Medulla oblongata (tissue), 1 donor: ENCODE measurements around the gene RPS18.
"Not testable (repeated sequence)": the region's sequence is repeated elsewhere in the genome, so short reads cannot be mapped to it uniquely, and the experiment has no call there.

Experiments
- DNase-seq: peaks from one replicate; pipeline ENCODE4 v3.0.0-alpha.2; 2015; ENCODE audit errors: extremely low spot score

RPS18 gene

DNA sequence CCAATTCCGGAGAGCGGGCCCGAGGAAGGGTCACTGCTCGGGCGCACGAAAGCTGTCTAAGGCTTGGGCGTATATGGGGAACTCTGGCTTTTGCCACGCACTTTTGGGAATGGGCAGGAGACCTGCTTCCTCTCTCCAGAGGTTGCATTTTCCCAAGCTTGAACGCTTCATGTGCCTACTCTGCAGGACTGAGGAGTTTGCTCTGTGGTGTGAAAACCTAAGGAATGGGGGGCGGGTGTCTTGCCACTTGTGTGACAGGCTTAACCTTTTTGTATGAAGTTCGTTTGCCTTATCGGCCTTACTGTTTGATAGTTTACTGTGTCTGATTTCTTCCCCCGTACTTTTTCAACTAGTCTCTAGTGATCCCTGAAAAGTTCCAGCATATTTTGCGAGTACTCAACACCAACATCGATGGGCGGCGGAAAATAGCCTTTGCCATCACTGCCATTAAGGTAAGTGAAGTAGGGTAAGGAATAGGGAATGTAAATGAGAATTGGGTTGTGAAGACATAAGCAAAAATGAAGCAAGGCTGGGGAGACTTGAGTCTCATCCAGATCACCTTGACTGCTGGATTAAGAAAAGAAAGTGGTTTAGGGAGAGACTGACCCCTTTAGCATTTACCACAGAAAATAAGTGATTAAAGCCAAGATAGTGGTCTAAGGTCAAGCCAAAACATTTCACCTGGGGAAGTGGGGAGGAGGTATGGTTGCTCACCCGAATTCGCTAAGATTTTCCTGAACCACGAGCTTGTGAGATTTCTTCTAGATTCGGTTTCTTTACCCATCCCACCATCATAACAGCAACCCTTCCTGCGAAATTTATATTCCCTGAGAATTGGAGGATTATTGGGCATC lies 627 bp downstream of the RPS18 start:
- no peak for DNase-seq

- DNase-seq = no peak
Measured at GRCh38 chr6:33273129-33273923, 1.5 kb downstream of the RPS18 start.

- DNase-seq = no peak
Measured at GRCh38 chr6:33273924-33274902, 2.3 kb downstream of the RPS18 start.

DNA sequence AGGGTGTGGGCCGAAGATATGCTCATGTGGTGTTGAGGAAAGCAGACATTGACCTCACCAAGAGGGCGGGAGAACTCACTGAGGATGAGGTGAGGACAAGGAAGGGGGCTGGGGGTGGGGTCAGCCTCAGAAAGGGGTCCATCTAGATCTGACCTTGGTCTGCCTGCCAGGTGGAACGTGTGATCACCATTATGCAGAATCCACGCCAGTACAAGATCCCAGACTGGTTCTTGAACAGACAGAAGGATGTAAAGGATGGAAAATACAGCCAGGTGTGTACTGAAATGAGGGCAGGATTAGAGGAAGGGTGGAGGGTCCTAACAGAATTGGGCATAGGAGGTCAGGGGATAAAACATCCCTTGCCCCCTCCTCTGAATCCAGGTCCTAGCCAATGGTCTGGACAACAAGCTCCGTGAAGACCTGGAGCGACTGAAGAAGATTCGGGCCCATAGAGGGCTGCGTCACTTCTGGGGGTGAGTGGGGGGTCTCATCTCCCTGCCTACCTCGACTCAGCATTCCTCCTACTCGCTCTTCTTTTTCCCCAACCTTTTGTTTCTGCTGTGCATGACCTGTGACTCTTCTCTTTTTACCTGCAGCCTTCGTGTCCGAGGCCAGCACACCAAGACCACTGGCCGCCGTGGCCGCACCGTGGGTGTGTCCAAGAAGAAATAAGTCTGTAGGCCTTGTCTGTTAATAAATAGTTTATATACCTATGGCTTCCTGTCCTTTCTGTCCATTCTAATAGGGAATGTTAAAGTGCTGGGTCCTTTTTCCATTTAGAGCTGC lies 4.1 kb downstream of the RPS18 start:
- DNase-seq = not testable (repeated sequence)

- no peak for DNase-seq
Measured at GRCh38 chr6:33276581-33276863, 4.6 kb downstream of the RPS18 start.

DNA sequence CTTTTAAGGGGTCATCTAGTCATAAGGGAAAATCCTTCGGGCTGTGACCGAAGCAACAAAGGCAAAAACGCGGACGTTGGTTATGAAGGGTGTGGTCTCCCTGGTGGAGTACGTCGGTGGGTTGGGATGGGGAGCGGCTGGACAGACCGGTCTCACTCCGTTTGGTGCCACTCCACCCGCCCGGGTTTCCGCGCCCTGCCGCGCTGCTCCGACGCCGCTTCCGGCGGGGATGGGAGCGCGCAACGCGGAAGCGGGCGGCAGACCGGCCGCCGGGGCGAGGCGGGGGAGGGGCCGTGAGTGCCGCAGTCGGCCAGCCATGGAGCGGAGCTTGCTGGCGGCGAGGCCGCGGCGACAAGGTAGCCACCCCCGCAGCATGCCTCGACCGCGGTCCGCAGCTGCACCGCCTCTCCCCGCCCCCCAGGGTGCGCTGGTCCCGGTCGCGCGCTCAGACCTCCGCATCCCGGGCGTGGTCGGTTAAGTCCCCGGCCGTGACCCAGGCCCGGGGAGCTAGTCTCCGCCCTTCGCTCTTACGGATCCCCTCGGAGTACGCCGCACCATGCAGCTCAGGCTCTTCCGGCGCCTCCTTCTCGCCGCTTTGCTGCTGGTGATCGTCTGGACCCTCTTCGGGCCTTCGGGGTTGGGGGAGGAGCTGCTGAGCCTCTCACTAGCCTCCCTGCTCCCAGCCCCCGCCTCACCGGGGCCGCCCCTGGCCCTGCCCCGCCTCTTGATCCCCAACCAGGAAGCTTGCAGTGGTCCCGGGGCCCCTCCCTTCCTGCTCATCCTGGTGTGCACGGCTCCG lies 5.2 kb downstream of the RPS18 start, which contains the start of gene B3GALT4:
B3GALT4 (plus strand) TSS at position 260 of the 799 bp plus-strand sequence; CDS start at position 557, 297 bp downstream.
- DNase-seq = peak; percentile 38

- no peak for DNase-seq
Measured at GRCh38 chr6:33277663-33278391, 6.0 kb downstream of the RPS18 start.

GRCh38 chr6:33278392-33278741 lies 6.5 kb downstream of the RPS18 start:
- DNase-seq = no peak

DNA sequence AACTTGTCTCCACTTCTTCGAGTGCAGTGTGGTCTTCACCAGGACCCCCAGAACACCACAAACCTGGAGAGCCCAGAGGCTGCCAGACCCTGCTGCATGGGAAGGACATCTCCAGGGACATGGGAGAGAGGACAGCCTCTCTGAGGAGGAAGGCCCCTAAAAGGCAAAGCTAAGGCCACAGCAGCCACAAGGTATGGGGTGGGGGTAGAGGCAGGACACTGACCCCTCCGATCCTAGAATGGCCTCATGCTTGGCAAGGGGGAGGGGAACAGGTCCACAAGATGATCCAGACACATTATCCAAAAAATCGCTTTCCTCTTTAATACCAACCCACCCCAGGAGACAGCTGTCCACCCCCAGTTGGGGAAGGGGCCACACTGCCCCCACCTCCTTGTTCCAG lies 6.9 kb downstream of the RPS18 start:
- DNase-seq = no peak

DNA sequence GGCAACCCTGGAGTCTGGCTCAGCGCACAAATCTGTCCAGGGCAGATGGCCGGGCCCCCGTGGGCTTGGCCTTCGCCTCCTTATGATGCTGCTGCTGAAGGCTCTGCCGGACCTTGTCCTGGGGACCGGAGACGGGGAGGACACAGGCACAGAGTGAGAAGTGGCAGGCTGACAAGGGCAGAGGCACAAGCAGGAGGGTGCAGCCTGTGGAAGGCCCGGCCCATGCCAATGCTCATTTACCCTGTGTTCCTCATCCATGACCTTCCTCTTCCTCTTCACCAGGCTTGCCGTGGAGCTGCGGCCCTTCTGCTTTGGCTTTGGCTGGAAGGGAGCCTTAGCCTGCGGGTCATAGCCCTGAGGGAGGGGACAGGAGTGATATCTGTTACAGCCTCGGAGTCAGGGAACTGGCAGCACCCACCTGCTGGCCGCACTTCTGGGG lies 7.4 kb downstream of the RPS18 start:
- DNase-seq = no peak

- DNase-seq = no peak
Measured at GRCh38 chr6:33279971-33280511, 8.2 kb downstream of the RPS18 start.

DNA sequence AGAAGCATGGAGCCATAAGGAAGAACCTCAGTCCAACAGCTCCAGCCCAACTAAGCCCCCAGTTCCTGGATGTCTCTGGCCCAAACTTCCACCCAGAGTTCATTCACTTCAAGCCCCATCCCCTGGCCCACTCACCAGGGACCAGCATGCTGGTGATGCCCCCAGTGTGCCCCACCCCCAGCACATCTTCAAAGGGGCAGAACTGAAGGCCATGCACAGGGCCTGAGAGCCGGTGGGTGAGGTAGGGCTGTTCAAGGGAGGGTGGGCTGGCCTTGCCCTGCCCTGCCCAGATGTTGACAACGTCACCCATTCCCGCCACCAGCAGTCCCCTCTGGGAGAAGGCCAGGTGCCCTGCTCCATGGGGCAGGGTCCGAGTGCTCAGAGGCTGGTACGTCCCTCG lies 8.7 kb downstream of the RPS18 start:
- no peak for DNase-seq

DNA sequence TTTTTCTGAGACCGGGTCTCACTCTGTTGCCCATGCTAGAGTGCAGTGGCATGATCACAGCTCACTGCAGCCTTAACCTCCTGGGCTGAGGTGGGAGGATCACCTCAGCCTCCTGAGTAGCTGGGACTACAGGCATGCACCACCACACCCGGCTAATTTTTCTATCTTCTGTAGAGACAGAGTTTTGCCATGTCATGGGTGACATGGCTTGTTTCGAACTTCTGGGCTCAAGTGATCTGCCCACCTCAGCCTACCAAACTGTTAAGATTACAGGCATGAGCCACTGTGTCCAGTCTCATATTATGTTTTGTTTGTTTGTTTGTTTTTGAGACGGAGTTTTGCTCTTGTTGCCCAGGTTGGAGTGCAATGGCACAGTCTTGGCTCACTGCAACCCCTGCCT lies 13.3 kb downstream of the RPS18 start:
- not testable (repeated sequence) for DNase-seq

- no peak for DNase-seq
Measured at GRCh38 chr6:33286946-33287914, 15.4 kb downstream of the RPS18 start.

DNA sequence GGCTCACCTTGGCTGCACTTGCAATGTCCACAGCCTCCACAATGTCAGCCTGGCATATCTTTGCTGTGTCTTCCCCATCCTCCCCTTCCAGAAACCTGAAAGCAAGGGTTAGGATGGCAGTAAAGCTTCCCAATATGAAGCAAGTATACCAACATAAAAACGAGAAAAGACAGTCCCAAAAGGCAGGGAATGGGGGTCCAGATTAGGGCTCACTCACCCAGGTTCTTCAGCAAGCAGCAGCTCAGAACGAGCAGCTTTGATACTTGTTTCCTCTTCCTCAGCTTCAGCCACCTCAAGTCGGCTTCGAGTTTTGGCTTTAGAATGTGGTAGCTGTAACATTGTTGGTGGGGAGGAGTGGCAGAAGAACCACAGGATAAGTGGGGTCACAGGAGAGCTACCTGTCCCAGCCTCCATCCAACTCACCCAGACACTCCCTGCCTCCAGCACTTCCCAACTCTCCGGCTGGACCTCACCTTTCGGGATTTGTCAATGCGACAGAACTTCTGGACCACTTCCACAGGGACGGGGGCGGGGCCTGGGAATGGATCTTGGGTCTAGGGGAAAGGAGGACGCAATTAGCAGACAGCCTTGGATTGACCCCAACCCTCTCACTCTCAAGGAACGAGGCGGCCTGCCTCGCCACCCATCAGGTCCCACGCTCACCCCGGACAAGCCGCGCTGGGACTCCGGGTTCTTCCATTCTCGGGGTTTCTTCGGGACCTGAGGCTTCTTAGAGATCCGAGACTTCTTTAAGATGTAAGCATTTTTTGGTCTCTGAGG lies 16.5 kb downstream of the RPS18 start:
- DNase-seq = no peak

DNA sequence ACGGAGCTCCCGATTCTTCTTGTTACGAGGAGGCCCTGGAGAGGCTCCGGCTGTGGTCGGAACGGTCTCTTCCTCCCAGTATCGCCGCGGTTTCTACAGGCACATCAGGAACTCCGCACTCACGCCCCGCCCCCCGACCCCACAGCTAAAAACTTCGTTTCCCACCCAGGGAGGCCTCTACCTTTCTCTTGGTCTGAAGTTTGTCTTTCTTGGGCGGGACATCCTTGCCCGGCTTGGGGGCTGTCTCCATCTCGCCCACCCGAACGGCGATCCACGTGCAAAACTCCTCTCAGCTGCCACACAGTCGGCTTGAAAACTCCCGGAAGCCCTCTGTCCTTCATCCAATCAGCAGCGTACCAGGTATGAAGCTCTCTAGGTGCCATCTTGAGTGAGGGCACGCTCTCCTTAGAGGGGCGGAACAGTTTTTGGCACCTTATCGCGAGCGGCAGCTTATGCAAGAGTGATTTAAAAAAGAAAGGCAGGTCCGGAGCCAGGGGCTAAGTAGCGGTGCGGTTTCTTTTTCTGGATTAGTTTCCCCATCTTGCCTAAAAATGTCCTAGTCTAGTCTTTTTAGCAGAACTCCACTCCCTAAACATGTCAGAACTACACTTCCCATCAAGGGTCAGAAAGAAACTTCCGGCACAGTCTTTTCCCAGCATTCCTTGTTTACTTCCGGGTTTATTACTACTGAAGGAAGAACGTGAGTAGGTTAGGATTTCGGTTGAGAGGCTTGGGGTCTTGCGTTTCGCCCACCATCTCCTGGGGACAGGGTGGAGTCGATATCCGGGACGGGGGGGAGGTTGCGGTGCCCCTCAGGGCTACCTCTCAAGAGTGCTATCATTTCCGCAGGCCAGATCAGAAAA lies 17.3 kb downstream of the RPS18 start, which contains the start of the genes PFDN6 and WDR46:
PFDN6 (plus strand) TSS at position 681 of the 863 bp plus-strand sequence. CDS start 256 bp downstream, outside the sequence.
WDR46 (minus strand) TSS at position 319 of the 863 bp plus-strand sequence; CDS start at position 250, 69 bp downstream.
- peak; percentile 99 for DNase-seq
